Left lobe of liver (tissue), 2 donors: ENCODE results near the gene RASGEF1B. TPM values are rescaled to one million over a fixed set of nuclear protein-coding genes. Genes with fewer than 3 reads are reported as not detected.
"Not testable (repeated sequence)": the region's sequence is repeated elsewhere in the genome, so short reads cannot be mapped to it uniquely, and the experiment has no call there.

Experiments
- ATAC-seq: fragments of 200-7000 bp; cut with Tn5 transposase; one replicate; pipeline ENCODE4 v1.9.1; 2020; ENCODE audit warnings: mild to moderate bottlenecking, moderate library complexity
- DNase-seq: peaks from one replicate; pipeline ENCODE4 v3.0.0-alpha.2; 2020; ENCODE audit warnings: low spot score
- total RNA-seq: library from RNA; stranded (reverse); gene quantifications from one replicate; pipeline ENCODE4 v1.2.1, GENCODE V29; 2021
- donor health status: DM: no; HTN: no; CAD: no; lungs with moderate emphysema.
- donor health status: DM: no; HTN: yes; CAD: no.

RASGEF1B gene
- total RNA-seq, 1 donor from 2014 or later = 23.6 TPM

- no peak for DNase-seq
- no peak for ATAC-seq
Observed at GRCh38 chr4:81498551-81499099, 26.9 kb upstream of the RASGEF1B start.

- ATAC-seq = no peak
- no peak for DNase-seq
Observed at GRCh38 chr4:81498046-81498445, 26.3 kb upstream of the RASGEF1B start.

GRCh38 chr4:81495345-81495744 is 23.6 kb upstream of the RASGEF1B start:
- DNase-seq (no peak), ATAC-seq (no peak)

- ATAC-seq = peak; percentile 85
- DNase-seq = no peak
Observed at GRCh38 chr4:81494031-81494431, 22.3 kb upstream of the RASGEF1B start.

GRCh38 chr4:81492606-81493230 is 21.0 kb upstream of the RASGEF1B start:
- ATAC-seq (no peak), DNase-seq (no peak)

- no peak for DNase-seq
- ATAC-seq = no peak
Observed at GRCh38 chr4:81491943-81492342, 20.2 kb upstream of the RASGEF1B start.

- ATAC-seq = no peak
- DNase-seq = no peak
Observed at GRCh38 chr4:81490403-81491160, 18.9 kb upstream of the RASGEF1B start.

- DNase-seq (no peak), ATAC-seq (no peak)
Observed at GRCh38 chr4:81486502-81486901, 14.8 kb upstream of the RASGEF1B start.

GRCh38 chr4:81485310-81485980 is 13.7 kb upstream of the RASGEF1B start:
- DNase-seq (no peak), ATAC-seq (no peak)

GRCh38 chr4:81482326-81482725 is 10.6 kb upstream of the RASGEF1B start:
- no peak for DNase-seq
- ATAC-seq = no peak

- ATAC-seq (no peak), DNase-seq (no peak)
Observed at GRCh38 chr4:81481151-81481550, 9.4 kb upstream of the RASGEF1B start.

GRCh38 chr4:81479573-81479972 is 7.9 kb upstream of the RASGEF1B start:
- ATAC-seq = not testable (repeated sequence)

GRCh38 chr4:81473331-81474265 is 1.9 kb upstream of the RASGEF1B start:
- DNase-seq = peak; percentile 75
- ATAC-seq = not testable (repeated sequence)

More at GRCh38 chr4:81479573-81479972, 7.9 kb upstream of the RASGEF1B start:
- not testable (repeated sequence) for DNase-seq

GRCh38 chr4:81472281-81473182 is 825 bp upstream of the RASGEF1B start:
- ATAC-seq (peak; percentile 35), DNase-seq (no peak)

GRCh38 chr4:81471298-81471587 is 464 bp downstream of the RASGEF1B start:
- ATAC-seq = peak; percentile 31
- DNase-seq = no peak

GRCh38 chr4:81470456-81471297 is 1.0 kb downstream of the RASGEF1B start:
- peak; percentile 63 for DNase-seq
- peak; percentile 20 for ATAC-seq

GRCh38 chr4:81469781-81470455 is 1.8 kb downstream of the RASGEF1B start:
- ATAC-seq = no peak
- DNase-seq = no peak

- no peak for ATAC-seq
- no peak for DNase-seq
Observed at GRCh38 chr4:81468678-81469077, 3.0 kb downstream of the RASGEF1B start.
